Hepatocyte (in vitro differentiated cells): Measurements from ENCODE around the gene CCDC28B. TPM values are rescaled to one million over a fixed set of nuclear protein-coding genes. Genes with fewer than 3 reads are reported as not detected.

Source experiments
- DNase-seq: peaks from one replicate; pipeline ENCODE4 v3.0.0-alpha.2; 2016; ENCODE audit warnings: low spot score
- H2AFZ ChIP-seq: fragments of 200-600 bp; sonication (generic); 2 replicates; pipeline ENCODE4 v1.6.0; 2016; ENCODE audit warnings: antibody characterized with exemption, mild to moderate bottlenecking
- H3K27ac ChIP-seq: fragments of 200-600 bp; sonication (generic); 2 replicates; pipeline ENCODE4 v1.5.1; 2016; ENCODE audit warnings: mild to moderate bottlenecking
- H3K27me3 ChIP-seq: fragments of 200-600 bp; sonication (generic); 2 replicates; pipeline ENCODE4 v1.6.1; 2016
- H3K36me3 ChIP-seq: fragments of 200-600 bp; sonication (generic); replicated peaks from 2 replicates; pipeline ENCODE4 v1.5.1; 2016; ENCODE audit warnings: low read depth; ENCODE audit not compliant: insufficient read depth
- H3K4me1 ChIP-seq: fragments of 200-600 bp; sonication (generic); 2 replicates; pipeline ENCODE4 v1.5.1; 2016; ENCODE audit warnings: mild to moderate bottlenecking, moderate library complexity; ENCODE audit not compliant: insufficient read depth
- H3K4me2 ChIP-seq: fragments of 200-600 bp; sonication (generic); 2 replicates; pipeline ENCODE4 v1.6.0; 2016
- H3K4me3 ChIP-seq: fragments of 200-600 bp; sonication (generic); 2 replicates; pipeline ENCODE4 v1.5.1; 2016; ENCODE audit warnings: mild to moderate bottlenecking
- H3K79me2 ChIP-seq: fragments of 200-600 bp; sonication (generic); 2 replicates; pipeline ENCODE4 v1.6.0; 2017; ENCODE audit warnings: mild to moderate bottlenecking
- H3K9me2 ChIP-seq: fragments of 200-600 bp; sonication (generic); replicated peaks from 2 replicates; pipeline ENCODE4 v1.6.0; 2017; ENCODE audit warnings: mild to moderate bottlenecking; ENCODE audit not compliant: insufficient read depth
- H3K9me3 ChIP-seq: fragments of 200-600 bp; sonication (generic); 2 replicates; pipeline ENCODE4 v1.5.1; 2016; ENCODE audit warnings: low read depth, mild to moderate bottlenecking
- H4K20me1 ChIP-seq: fragments of 200-600 bp; sonication (generic); 2 replicates; pipeline ENCODE4 v1.6.0; 2016; ENCODE audit warnings: mild to moderate bottlenecking; ENCODE audit not compliant: insufficient read depth, poor library complexity, severe bottlenecking
- CTCF ChIP-seq: fragments of 200-600 bp; sonication (generic); IDR thresholded peaks from 2 replicates; pipeline ENCODE4 v1.5.1; 2016; ENCODE audit warnings: antibody characterized with exemption, mild to moderate bottlenecking; ENCODE audit not compliant: poor library complexity
- EZH2 ChIP-seq: fragments of 200-600 bp; sonication (generic); IDR thresholded peaks from 2 replicates; pipeline ENCODE4 v1.6.1; 2016; ENCODE audit warnings: antibody characterized with exemption, mild to moderate bottlenecking, borderline replicate concordance
- EZH2phosphoT487 ChIP-seq: fragments of 200-600 bp; sonication (generic); IDR thresholded peaks from one replicate; pipeline ENCODE4 v1.6.1; 2018; ENCODE audit warnings: antibody characterized with exemption, mild to moderate bottlenecking, low read depth, moderate library complexity; ENCODE audit not compliant: unreplicated experiment, severe bottlenecking
- WGBS: methylation state at CpG from one replicate; pipeline ENCODE4 v1.1.6; 2016; ENCODE audit warnings: low lambda C conversion rate; ENCODE audit errors: missing lambda C conversion rate; 5-methylcytosine and 5-hydroxymethylcytosine counted together
- polyA plus RNA-seq: library from polyadenylated mRNA; unstranded; fragments of >200 nt; fragmentation: Nextera tagmentation; extraction: Ambion mirVana; gene quantifications from 2 replicates; pipeline ENCODE4 v1.2.1, GENCODE V29; 2016
- total RNA-seq: library from RNA; depleted of rRNA; stranded (reverse); fragments of >200 nt; gene quantifications from 2 replicates; pipeline ENCODE4 v1.2.3, GENCODE V29; 2014

CCDC28B gene
- total and polyA plus RNA-seq, 2 experiments from 2014 or later: 15.8 to 29.5 TPM

GRCh38 chr1:32228771-32229170 is 28.4 kb downstream of the CCDC28B start:
- TF ChIP-seq EZH2phosphoT487 (no peak), EZH2 (no peak), CTCF (no peak)
- WGBS: 89% methylated on average over 3 of the region's 3 CpGs
- H3K4me2 ChIP-seq: no peak overlapping the region

GRCh38 chr1:32231843-32232432 is 31.5 kb downstream of the CCDC28B start:
- H3K9me2 ChIP-seq: no peaks in the 10 kb centered on the region
- no peaks in the 10 kb centered on the region for H3K27me3 ChIP-seq
- H4K20me1 ChIP-seq: no peaks in the 10 kb centered on the region
- H3K9me3 ChIP-seq: no peaks in the 10 kb centered on the region
- H3K36me3 ChIP-seq: no peaks in the 10 kb centered on the region
- H3K79me2 ChIP-seq: no peaks in the 10 kb centered on the region
- no peak overlapping the region for H2AFZ ChIP-seq
- no peak for DNase-seq
- H3K27ac ChIP-seq: no peak overlapping the region
- WGBS: 96% methylated on average over 5 of the region's 5 CpGs
- TF ChIP-seq EZH2 (no peak), EZH2phosphoT487 (no peak), CTCF (no peak)
- no peaks in the 10 kb centered on the region for H3K4me1 ChIP-seq
- H3K4me3 ChIP-seq: no peak overlapping the region
- H3K4me2 ChIP-seq: no peak overlapping the region

More at GRCh38 chr1:32228771-32229170, 28.4 kb downstream of the CCDC28B start:
- Histone ChIP-seq H3K27ac (no peak overlapping the region), H3K9me2 (no peaks in the 10 kb centered on the region), H3K9me3 (no peaks in the 10 kb centered on the region), H3K36me3 (no peaks in the 10 kb centered on the region), H2AFZ (no peak overlapping the region), H3K27me3 (no peaks in the 10 kb centered on the region), H4K20me1 (no peaks in the 10 kb centered on the region), H3K4me1 (peaks cover 2% of the 10 kb centered on the region), H3K79me2 (peaks cover 5% of the 10 kb centered on the region), H3K4me3 (no peak overlapping the region)
- DNase-seq: no peak

GRCh38 chr1:32232558-32233304 is 32.3 kb downstream of the CCDC28B start:
- no peaks in the 10 kb centered on the region for H3K27me3 ChIP-seq
- H4K20me1 ChIP-seq: no peaks in the 10 kb centered on the region
- no peak overlapping the region for H3K4me3 ChIP-seq
- no peaks in the 10 kb centered on the region for H3K4me1 ChIP-seq
- no peaks in the 10 kb centered on the region for H3K9me2 ChIP-seq
- H3K4me2 ChIP-seq: no peak overlapping the region
- 95% methylated on average over 8 of the region's 8 CpGs for WGBS
- H3K79me2 ChIP-seq: no peaks in the 10 kb centered on the region
- no peak overlapping the region for H3K27ac ChIP-seq
- no peak overlapping the region for H2AFZ ChIP-seq
- TF ChIP-seq CTCF: no peak
- TF ChIP-seq EZH2phosphoT487: no peak
- no peak for TF ChIP-seq EZH2
- H3K36me3 ChIP-seq: no peaks in the 10 kb centered on the region
- no peaks in the 10 kb centered on the region for H3K9me3 ChIP-seq
- no peak for DNase-seq
